ENCODE results near the gene THAP5.

The THAP5 gene

GRCh38 chr7:108533712-108534111, 35.8 kb downstream of the THAP5 start:
- DNase-seq (ENCODE audit: low read depth in 2 of 2), result no peak

GRCh38 chr7:108529341-108529740, 40.2 kb downstream of the THAP5 start:
- no peak for DNase-seq (ENCODE audit: low read depth in 2 of 2)

- no peak for DNase-seq (ENCODE audit: low read depth in 2 of 2)
Measured at GRCh38 chr7:108528183-108528712, 41.3 kb downstream of the THAP5 start.

GRCh38 chr7:108526768-108527017, 42.8 kb downstream of the THAP5 start:
- no peak for DNase-seq (ENCODE audit: low read depth in 2 of 2)

GRCh38 chr7:108525985-108526767, 43.3 kb downstream of the THAP5 start, which contains the start of gene PNPLA8:
Gene PNPLA8, minus strand, starts transcription at chr7:108526135. Its CDS starts 10,644 bp downstream, at chr7:108515491.
- peak; percentile 100 for DNase-seq (ENCODE audit: low read depth in 2 of 2)

GRCh38 chr7:108525327-108525984, 44.0 kb downstream of the THAP5 start:
- no peak for DNase-seq (ENCODE audit: low read depth in 2 of 2)

GRCh38 chr7:108522780-108523179, 46.7 kb downstream of the THAP5 start:
- no peak for DNase-seq (ENCODE audit: low read depth in 2 of 2)

- no peak for DNase-seq (ENCODE audit: low read depth in 2 of 2)
Measured at GRCh38 chr7:108517951-108518350, 51.6 kb downstream of the THAP5 start.

- DNase-seq (ENCODE audit: low read depth in 2 of 2), result no peak
Measured at GRCh38 chr7:108515630-108516029, 53.9 kb downstream of the THAP5 start.

- DNase-seq (ENCODE audit: low read depth in 2 of 2), result no peak
Measured at GRCh38 chr7:108515013-108515412, 54.5 kb downstream of the THAP5 start.

All from stimulated activated CD8-positive, alpha-beta memory T cell treated with anti-CD3 and anti-CD28 coated beads, Interleukin-7, amount 100 ng/mL, for 4 hours (primary cell).